HEK293 (cell line): ENCODE data around the gene EVI5.
A peak's percentile ranks its signal among the peaks of the same experiment; 100 is the strongest.

ENCODE experiments used
- CTCF ChIA-PET: fragments of 350-600 bp; formaldehyde crosslinking; extraction: SDS; loops from one replicate; lab custom pipeline; 2021; ENCODE audit warnings: antibody characterized with exemption; lab: Yijun Ruan, JAX
- POLR2A ChIA-PET: fragments of 300-600 bp; formaldehyde crosslinking; extraction: SDS; loops from one replicate; lab custom pipeline; 2020; ENCODE audit warnings: antibody characterized with exemption, inconsistent platforms; lab: Yijun Ruan, JAX
- H3K27ac ChIP-seq: fragments of 200-500 bp; sonication (Bioruptor generic); 2 replicates; pipeline ENCODE4 v1.5.1; 2014; ENCODE audit warnings: low read depth, low read length, control low read depth, inconsistent platforms; ENCODE audit errors: extremely low read depth
- H3K36me3 ChIP-seq, 2 experiments: fragments of 200-500 bp in 1 of 2; sonication (Bioruptor generic) in 1 of 2; 1 replicate in 1 of 2; 2 replicates in 1 of 2; pipeline ENCODE4 v1.5.1; 2014 to 2017; ENCODE audit warnings: inconsistent platforms in 2 of 2, low read length in 2 of 2; ENCODE audit not compliant: control insufficient read depth in 2 of 2, insufficient read depth in 1 of 2
- H3K4me1 ChIP-seq: fragments of 200-500 bp; sonication (Bioruptor generic); 2 replicates; pipeline ENCODE4 v1.5.1; 2014; ENCODE audit warnings: mild to moderate bottlenecking, low read length, inconsistent platforms; ENCODE audit not compliant: control insufficient read depth, insufficient read depth
- H3K4me3 ChIP-seq: 2 replicates; pipeline ENCODE4 v1.5.1; 2011; ENCODE audit warnings: low read depth, mild to moderate bottlenecking, control low read depth, low read length, moderate library complexity
- H3K9me3 ChIP-seq: fragments of 200-500 bp; sonication (Bioruptor generic); 2 replicates; pipeline ENCODE4 v1.5.1; 2014; ENCODE audit warnings: low read depth, low read length, inconsistent platforms; ENCODE audit not compliant: control insufficient read depth, insufficient read depth
- HOXC10 ChIP-seq: sonication (generic); formaldehyde crosslinking; IDR thresholded peaks from 2 replicates; pipeline ENCODE4 v1.8.1; 2023; ENCODE audit warnings: mild to moderate bottlenecking, missing genetic modification reagents
- INSM2 ChIP-seq: fragments of 450-650 bp; formaldehyde crosslinking; IDR thresholded peaks from 2 replicates; pipeline ENCODE4 v1.5.1; 2016; ENCODE audit warnings: missing biosample characterization, missing genetic modification characterization
- PRDM6 ChIP-seq: fragments of 450-650 bp; formaldehyde crosslinking; IDR thresholded peaks from 2 replicates; pipeline ENCODE4 v1.5.1; 2017; ENCODE audit warnings: missing biosample characterization, missing genetic modification characterization
- REST ChIP-seq: fragments of 450-650 bp; formaldehyde crosslinking; IDR thresholded peaks from 2 replicates; pipeline ENCODE4 v1.5.1; 2016; ENCODE audit warnings: missing biosample characterization, missing genetic modification characterization
- ZBTB20 ChIP-seq: fragments of 450-650 bp; formaldehyde crosslinking; IDR thresholded peaks from 2 replicates; pipeline ENCODE4 v1.5.1; 2016; ENCODE audit warnings: missing biosample characterization, missing genetic modification characterization
- ZBTB49 ChIP-seq: fragments of 450-650 bp; formaldehyde crosslinking; IDR thresholded peaks from 2 replicates; pipeline ENCODE4 v1.5.1; 2016; ENCODE audit warnings: missing biosample characterization, missing genetic modification characterization, low read depth
- ZNF146 ChIP-seq: fragments of 450-650 bp; formaldehyde crosslinking; IDR thresholded peaks from 2 replicates; pipeline ENCODE4 v1.5.1; 2016; ENCODE audit warnings: missing biosample characterization, missing genetic modification characterization
- ZNF18 ChIP-seq: fragments of 450-650 bp; formaldehyde crosslinking; IDR thresholded peaks from 2 replicates; pipeline ENCODE4 v1.5.1; 2016; ENCODE audit warnings: missing biosample characterization, missing genetic modification characterization
- ZNF211 ChIP-seq: fragments of 450-650 bp; formaldehyde crosslinking; IDR thresholded peaks from 2 replicates; pipeline ENCODE4 v1.5.1; 2016; ENCODE audit warnings: low read depth, missing biosample characterization, missing genetic modification characterization
- ZNF214 ChIP-seq: fragments of 450-650 bp; formaldehyde crosslinking; IDR thresholded peaks from 2 replicates; pipeline ENCODE4 v1.5.1; 2017; ENCODE audit warnings: missing biosample characterization, mild to moderate bottlenecking, missing genetic modification characterization, borderline replicate concordance
- ZNF580 ChIP-seq: fragments of 450-650 bp; formaldehyde crosslinking; IDR thresholded peaks from 2 replicates; pipeline ENCODE4 v1.5.1; 2016; ENCODE audit warnings: missing biosample characterization, missing genetic modification characterization
- ZNF660 ChIP-seq: fragments of 450-650 bp; IDR thresholded peaks from 2 replicates; pipeline ENCODE4 v1.5.1; 2018; ENCODE audit warnings: missing biosample characterization, mild to moderate bottlenecking, missing genetic modification characterization
- ZSCAN5A ChIP-seq: fragments of 450-650 bp; formaldehyde crosslinking; IDR thresholded peaks from 2 replicates; pipeline ENCODE4 v1.5.1; 2016; ENCODE audit warnings: missing biosample characterization, missing genetic modification characterization

Gene EVI5

GRCh38 chr1:92778376-92778775 lies 6.5 kb downstream of the EVI5 start:
- Histone ChIP-seq H3K36me3 (no peaks in the 10 kb centered on the region; a peak in 1 of 3 replicates), H3K27ac (no peak overlapping the region), H3K4me1 (peaks cover 8% of the 10 kb centered on the region; the same call in 1 of the 2 replicates), H3K9me3 (no peaks in the 10 kb centered on the region), H3K4me3 (no peak overlapping the region)
- TF ChIP-seq ZBTB20 (tag by site-specific recombination) (no peak), ZBTB49 (tag by site-specific recombination) (no peak), REST (tag by site-specific recombination) (no peak), ZSCAN5A (tag by site-specific recombination) (no peak), ZNF146 (tag by site-specific recombination) (no peak), ZNF211 (tag by site-specific recombination) (no peak), ZNF660 (tag by site-specific recombination) (no peak), HOXC10 (CRISPR knock-in tag) (no peak), ZNF580 (tag by site-specific recombination) (no peak)
- POLR2A ChIA-PET, result interaction anchor here (0.7 to 2.0 kb wide), 2 partner anchors 15 to 54 kb away, joined by 5 to 6 read pairs; partner anchors contain the start of gene RPL5
- CTCF ChIA-PET, result interaction anchor here (2.2 kb wide), 1 partner anchor 30 kb away, joined by 6 read pairs; no protein-coding TSS in a partner anchor

- POLR2A ChIA-PET, result no interaction called here
These were observed 10.5 kb downstream of the EVI5 start for GRCh38 chr1:92774407-92774806.

More at GRCh38 chr1:92774407-92774806, 10.5 kb downstream of the EVI5 start:
- Histone ChIP-seq H3K4me3 (no peak overlapping the region), H3K4me1 (peaks cover 8% of the 10 kb centered on the region; the same call in 1 of the 2 replicates)
- CTCF ChIA-PET, result interaction anchor here (0.8 to 1.4 kb wide), 3 partner anchors 9 to 43 kb away, joined by 3 to 4 read pairs (median 3); no protein-coding TSS in a partner anchor
- TF ChIP-seq ZNF214 (tag by site-specific recombination) (0 out of 2 replicates have a peak, but pooled peaks have one; percentile 65), PRDM6 (tag by site-specific recombination) (peak; percentile 32; the same call in 1 of the 2 replicates), ZNF18 (tag by site-specific recombination) (no peak), INSM2 (tag by site-specific recombination) (no peak)
- TF ChIP-seq, all 188 proteins: peak for 2
- H3K36me3 ChIP-seq, result no peaks in the 10 kb centered on the region
- H3K27ac ChIP-seq, result no peak overlapping the region
- no peaks in the 10 kb centered on the region for H3K9me3 ChIP-seq
